CD1c-positive myeloid dendritic cell (primary cell): Measurements from ENCODE around the gene DDX49.

Experiments
- DNase-seq: peaks from one replicate; pipeline ENCODE4 v3.0.0-alpha.2; 2016; ENCODE audit errors: extremely low spot score

DDX49 gene, protein sequence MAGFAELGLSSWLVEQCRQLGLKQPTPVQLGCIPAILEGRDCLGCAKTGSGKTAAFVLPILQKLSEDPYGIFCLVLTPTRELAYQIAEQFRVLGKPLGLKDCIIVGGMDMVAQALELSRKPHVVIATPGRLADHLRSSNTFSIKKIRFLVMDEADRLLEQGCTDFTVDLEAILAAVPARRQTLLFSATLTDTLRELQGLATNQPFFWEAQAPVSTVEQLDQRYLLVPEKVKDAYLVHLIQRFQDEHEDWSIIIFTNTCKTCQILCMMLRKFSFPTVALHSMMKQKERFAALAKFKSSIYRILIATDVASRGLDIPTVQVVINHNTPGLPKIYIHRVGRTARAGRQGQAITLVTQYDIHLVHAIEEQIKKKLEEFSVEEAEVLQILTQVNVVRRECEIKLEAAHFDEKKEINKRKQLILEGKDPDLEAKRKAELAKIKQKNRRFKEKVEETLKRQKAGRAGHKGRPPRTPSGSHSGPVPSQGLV

GRCh38 chr19:18919086-18919899, at the start of gene DDX49, which contains the start of gene COPE:
Gene DDX49 (plus strand): TSS chr19:18919715. CDS start chr19:18919742, 27 bp downstream.
Gene COPE (minus strand): TSS chr19:18919387. CDS start chr19:18919348, 39 bp downstream.
- peak; percentile 99 for DNase-seq

GRCh38 chr19:18869781-18870530, 49.6 kb upstream of the DDX49 start:
- no peak for DNase-seq

- no peak for DNase-seq
These were observed 48.9 kb upstream of the DDX49 start for GRCh38 chr19:18870531-18871172.

DNA sequence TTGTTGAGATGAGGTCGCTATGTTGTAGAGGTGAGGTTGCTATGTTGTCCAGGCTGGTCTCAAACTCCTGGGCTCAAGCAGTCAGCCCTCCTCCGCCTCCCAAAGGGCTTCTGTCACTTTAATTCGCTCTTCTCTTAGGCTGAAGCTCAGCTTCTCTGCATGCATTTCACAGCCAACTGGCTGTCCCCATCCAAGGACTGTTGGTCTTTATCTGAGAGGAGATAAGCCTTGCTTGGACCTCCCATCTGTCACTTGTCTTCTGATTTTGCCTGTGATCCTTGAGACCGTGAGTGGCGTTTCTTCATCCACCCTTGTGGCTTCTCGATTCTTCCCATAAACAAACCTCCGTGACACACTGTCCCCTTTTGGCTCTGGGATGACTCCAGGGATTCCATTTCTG, 48.0 kb upstream of the DDX49 start:
- no peak for DNase-seq

- DNase-seq, result no peak
These were observed 43.8 kb upstream of the DDX49 start for GRCh38 chr19:18875726-18876125.

- no peak for DNase-seq
These were observed 42.6 kb upstream of the DDX49 start for GRCh38 chr19:18876865-18877264.

- no peak for DNase-seq
These were observed 41.3 kb upstream of the DDX49 start for GRCh38 chr19:18878058-18878797.

DNA sequence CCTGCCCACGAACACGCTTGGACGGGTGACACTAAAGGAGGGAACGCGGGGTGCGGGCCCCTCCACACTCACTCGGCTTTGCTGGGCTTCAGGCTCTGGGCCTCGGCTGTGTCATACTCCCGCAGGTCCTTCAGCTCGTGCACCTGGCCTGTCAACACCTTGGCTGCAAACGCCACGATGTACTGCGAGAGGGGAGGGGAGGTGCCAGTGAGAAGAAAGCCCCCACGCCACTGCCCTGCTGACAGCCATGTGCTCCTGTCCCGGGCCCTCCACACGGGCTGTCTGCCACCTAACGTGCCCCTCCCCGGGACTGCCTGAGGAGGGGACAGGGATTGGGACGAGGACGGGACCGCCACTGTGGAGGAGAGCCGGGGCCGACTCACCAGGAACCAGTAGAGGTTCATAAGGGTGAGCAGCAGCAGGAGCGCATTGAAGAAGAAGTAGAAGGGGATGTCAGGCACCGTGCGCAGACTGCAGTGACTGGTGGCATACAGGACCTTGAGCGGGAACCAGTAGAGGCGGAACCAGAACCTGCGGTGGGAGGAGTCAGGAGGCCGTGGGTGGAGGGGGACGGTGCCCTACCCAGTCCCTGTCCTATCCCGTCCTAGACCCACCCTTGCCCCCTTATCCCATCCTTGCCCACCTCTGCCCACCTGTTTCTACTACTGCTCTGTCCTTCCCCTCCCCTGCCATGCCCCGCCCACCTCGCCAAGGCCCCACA, 40.5 kb upstream of the DDX49 start:
- DNase-seq, result no peak

- DNase-seq, result peak; percentile 30
These were observed 39.7 kb upstream of the DDX49 start for GRCh38 chr19:18879579-18880373.

GRCh38 chr19:18881491-18881890, 38.0 kb upstream of the DDX49 start:
- DNase-seq, result no peak

DNA sequence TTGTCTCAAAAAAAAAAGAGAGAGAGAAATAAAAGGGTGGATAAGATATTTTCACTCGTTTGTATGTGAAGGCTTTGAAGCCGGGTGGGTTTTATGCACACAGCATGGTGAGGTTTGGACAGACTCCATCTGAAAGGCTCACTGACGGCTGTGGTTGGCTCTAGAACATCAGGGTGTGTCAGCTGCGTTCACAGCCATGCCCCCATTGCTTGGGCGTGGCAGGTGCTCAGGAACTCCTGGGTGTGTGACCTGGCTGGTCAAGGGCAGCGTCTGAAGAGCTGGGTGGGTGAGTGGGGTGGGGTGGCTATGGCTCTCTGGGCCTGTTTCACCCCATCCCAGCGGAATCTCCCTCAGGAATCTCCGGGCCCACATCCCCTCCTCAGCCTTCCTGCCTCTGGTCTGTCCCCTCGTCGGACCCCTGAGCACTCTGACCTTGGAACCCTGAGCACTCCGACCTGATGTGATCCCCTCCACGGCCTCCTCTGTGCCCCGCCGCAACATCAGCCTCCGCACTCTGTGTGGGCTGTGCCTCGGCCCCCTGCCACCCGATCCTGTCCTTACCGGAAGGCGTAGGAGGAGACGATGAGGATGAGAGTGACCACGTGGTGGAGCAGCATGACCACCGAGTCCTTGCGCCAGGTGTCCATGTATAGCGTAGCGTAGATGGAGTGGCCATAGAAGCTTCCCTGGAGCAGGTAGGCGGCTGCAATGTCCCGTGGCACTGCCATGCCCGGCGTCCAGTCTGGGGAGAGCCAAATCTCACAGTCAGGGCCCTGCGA, 35.8 kb upstream of the DDX49 start:
- no peak for DNase-seq

DNA sequence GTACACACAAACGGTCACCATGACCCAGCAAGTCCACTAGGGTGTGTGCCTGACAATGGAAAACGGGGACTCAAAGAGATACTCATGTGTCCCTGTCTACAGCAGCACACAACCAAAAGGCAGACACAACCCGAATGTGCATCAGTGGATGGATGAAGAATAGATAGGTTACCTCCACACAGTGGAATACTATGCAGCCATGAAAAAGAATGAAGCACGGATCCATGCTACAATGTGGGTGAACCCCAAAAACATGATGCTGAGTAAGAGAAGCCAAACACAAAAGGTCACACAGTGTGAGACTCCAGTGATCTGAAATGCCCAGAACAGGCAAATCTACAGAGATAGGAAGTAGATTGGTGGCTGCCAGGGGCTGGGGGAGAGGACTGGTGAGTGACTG, 32.5 kb upstream of the DDX49 start:
- no peak for DNase-seq

- DNase-seq, result no peak
These were observed 29.4 kb upstream of the DDX49 start for GRCh38 chr19:18889949-18890745.

DNA sequence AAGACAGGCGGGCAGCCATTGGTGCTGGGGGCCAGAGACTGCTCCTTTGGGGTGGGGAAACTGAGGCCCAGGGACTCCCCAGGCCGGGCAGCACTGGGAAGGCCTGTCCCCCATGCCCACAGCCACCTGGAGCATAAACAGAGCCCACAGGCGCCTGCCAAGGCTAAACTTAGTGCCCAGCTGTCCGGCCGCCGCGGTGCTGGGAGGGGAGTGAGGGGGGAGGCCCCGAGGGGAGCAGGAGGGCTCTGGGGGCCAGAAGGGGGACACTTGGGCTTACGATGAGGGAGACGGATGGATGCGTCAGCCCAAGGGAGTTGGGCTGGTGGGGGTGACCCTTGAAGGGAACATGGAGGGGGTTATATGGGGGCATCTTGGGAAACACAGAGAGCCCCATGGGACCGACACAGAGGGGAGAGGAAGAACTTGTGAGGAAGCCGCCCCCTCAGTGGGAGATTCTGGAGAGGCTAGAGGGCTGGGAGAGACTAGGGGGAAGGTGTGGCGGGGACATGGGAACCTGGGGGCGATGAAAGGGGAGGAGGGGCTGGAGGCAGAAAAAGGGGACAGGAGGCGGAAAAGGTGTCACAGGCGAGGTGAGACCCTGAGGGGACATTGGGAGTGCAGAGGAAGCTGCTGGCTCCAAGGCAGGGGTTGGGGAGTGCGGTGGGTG, 25.8 kb upstream of the DDX49 start:
- DNase-seq, result no peak

DNA sequence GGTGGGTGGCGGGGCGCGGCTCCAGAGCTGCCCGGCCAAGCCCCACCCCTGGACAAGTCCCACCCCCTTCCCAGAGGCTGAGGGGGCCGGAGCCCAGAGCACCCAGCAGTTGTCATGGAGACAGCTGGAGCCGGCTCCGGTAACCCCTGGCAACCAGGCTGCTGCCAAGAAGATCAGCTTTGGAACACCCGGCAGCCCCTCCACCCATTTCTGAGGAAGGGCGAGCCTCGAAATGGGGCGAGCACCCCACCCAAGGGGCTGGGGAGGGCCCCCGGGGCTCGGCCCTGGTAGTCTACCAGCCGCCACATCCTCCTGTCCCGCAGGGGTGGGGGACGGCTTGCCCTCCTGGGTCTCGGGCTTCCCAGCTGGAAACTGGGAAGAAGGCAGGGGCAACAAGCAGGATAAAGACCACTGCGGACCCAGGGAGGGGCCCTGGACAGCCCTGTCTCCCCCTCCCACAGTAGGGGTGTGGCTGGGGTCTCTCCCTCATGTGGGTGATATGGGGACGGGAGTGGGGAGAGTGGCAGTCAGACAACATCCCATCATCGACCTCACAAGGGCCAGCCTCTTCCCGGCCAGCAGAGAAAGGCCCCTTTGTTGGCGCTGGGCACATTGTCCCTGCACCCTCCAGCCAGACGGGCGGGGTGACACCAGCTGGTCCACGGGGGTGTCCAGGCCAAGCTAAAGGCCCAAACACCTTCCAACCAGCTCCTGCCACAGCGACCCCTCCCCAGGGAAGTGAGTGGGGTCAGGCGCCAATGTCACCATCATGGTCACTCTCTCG, 25.1 kb upstream of the DDX49 start:
- DNase-seq, result no peak
